Activated CD4-positive, alpha-beta T cell treated with anti-CD3 and anti-CD28 coated beads, Interleukin-2, amount 10 ng/mL, durations not matched to agents 24 days and 14 days (primary cell): ENCODE results near the gene SKA1. TPM values are rescaled to one million over a fixed set of nuclear protein-coding genes. Genes with fewer than 3 reads are reported as not detected.

Experiments
- DNase-seq: peaks from one replicate; pipeline ENCODE4 v3.0.0; 2022
- H3K27ac Mint-ChIP-seq: one replicate; pipeline ENCODE4 v1.8.0; 2022; ENCODE audit warnings: mild to moderate bottlenecking, mixed read lengths
- H3K27me3 Mint-ChIP-seq: one replicate; pipeline ENCODE4 v1.8.0; 2022; ENCODE audit warnings: mixed read lengths
- H3K36me3 Mint-ChIP-seq: one replicate; pipeline ENCODE4 v1.8.0; 2022; ENCODE audit warnings: low read depth, mild to moderate bottlenecking, mixed read lengths
- H3K4me1 Mint-ChIP-seq: one replicate; pipeline ENCODE4 v1.8.0; 2021; ENCODE audit warnings: mixed read lengths
- H3K4me3 Mint-ChIP-seq: one replicate; pipeline ENCODE4 v1.8.0; 2022; ENCODE audit warnings: mild to moderate bottlenecking, moderate library complexity, mixed read lengths
- H3K9me3 Mint-ChIP-seq: one replicate; pipeline ENCODE4 v1.8.0; 2021; ENCODE audit warnings: mixed read lengths
- intact Hi-C: fragments of 100-400 bp; cut with micrococcal nuclease; formaldehyde crosslinking; loops from one replicate; pipeline ENCODE4 v1.15.1; 2023
- total RNA-seq: library from RNA; stranded (reverse); gene quantifications from 2 replicates; pipeline ENCODE4 v1.2.3, GENCODE V29; 2022

The SKA1 gene
- total RNA-seq, 1 donor from 2014 or later, result 22.1 TPM

DNA sequence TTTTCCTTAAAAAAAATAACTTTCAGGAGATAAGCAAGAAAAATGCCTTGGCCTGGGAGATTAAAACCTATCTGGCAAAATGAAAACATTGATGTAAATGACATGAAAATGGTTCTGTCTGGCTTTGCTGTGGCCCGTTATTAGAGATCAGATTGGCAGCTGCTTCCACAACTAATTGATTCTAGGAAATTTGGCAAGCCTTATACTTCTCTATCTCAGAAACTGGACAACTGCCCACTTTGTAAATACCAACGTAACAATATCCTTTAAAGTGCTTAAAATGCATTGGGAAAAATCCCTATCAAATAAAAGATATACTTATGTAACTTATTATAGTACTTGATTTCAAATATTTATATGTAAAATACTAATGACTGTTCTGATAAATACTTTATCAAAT, 14.2 kb upstream of the SKA1 start:
- no peak overlapping the region for H3K27ac Mint-ChIP-seq
- H3K4me1 Mint-ChIP-seq, result peaks cover 8% of the 10 kb centered on the region
- no peaks in the 10 kb centered on the region for H3K36me3 Mint-ChIP-seq
- intact Hi-C loops, result no loop called here
- no peak for DNase-seq
- H3K9me3 Mint-ChIP-seq, result peaks cover under 1% of the 10 kb centered on the region
- peaks cover 31% of the 10 kb centered on the region for H3K27me3 Mint-ChIP-seq
- no peak overlapping the region for H3K4me3 Mint-ChIP-seq

DNA sequence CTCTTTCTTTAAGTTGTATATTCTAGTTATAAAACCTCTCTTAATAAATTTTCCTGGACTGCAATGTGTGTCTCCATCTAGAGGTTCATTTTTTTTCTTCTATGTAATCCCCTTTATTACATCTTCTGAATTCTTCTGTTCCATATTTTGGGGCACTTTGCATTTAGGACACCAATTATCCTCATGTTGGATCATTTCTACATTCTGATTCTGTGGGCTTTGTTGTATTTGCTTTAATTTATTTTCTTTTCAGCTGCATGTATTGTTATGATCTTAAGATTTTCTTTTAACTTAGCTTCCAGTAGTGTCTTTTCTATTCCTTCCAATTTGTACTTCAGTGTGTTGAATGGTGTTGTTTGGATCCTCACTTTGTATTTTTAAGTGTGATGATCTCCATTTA, 5.2 kb upstream of the SKA1 start:
- Mint-ChIP-seq H3K27me3 (peaks cover 33% of the 10 kb centered on the region), H3K27ac (no peak overlapping the region), H3K36me3 (peaks cover 4% of the 10 kb centered on the region), H3K4me3 (no peak overlapping the region), H3K9me3 (peaks cover 23% of the 10 kb centered on the region), H3K4me1 (peaks cover 5% of the 10 kb centered on the region)
- DNase-seq, result no peak
- intact Hi-C loops, result no loop called here

DNA sequence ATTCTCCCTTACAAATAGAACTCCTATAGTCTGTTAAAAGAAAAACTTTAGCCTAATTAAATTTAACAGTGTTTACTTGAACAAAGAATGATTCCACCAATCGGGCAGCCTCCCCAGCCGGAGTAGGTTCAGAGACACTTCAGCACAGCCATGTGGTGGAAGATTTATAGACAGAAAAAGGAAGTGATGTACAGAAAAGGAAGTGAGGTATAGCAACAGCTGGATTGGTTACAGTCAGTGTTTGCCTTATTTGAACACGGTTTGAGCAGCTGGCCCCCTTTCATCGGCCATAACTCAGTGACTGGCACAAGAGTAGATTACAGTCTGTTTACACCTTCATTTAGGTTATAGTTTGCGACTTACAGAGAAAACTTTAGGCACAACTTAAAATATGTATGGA, 2.1 kb upstream of the SKA1 start:
- peaks cover 19% of the 10 kb centered on the region for H3K27me3 Mint-ChIP-seq
- no peak overlapping the region for H3K27ac Mint-ChIP-seq
- H3K4me3 Mint-ChIP-seq, result no peak overlapping the region

DNA sequence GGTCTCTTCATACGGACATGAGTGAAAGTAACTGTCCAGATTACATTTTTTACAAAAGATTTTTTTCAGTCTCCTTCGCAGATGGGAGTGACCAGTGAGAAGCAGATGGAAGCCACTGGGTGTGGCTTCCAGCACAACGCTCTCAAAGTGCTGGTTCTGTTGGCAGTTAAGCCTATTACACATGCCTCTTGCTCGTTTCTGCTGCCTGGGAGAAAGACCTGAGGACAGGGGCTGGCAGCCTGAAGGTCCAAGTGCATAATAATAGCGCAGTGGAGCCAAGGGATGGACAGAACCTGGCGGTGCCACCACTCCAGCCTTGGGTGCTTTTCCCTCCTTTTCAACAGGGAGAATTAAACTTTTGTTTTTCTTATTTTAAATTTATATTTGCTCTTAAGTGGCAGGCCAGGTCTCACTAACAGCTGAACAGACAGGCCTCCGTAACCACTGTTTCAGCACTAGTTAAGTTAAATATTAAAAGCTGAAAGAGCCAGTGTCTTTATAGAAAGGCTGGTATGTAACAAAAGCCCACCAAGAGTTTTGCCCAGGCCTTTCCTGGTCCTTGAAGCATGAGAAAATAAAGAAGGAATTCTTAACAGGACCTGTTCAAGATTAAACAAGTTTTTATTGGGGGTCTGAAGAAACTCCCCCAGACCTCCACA, 1.2 kb upstream of the SKA1 start:
- intact Hi-C loops, result loop anchor here (1.0 to 2.0 kb wide), 4 partner anchors 67 to 823 kb away; partner anchors contain the start of genes MBD1 and MEX3C
- H3K9me3 Mint-ChIP-seq, result peaks cover 11% of the 10 kb centered on the region
- peaks cover 3% of the 10 kb centered on the region for H3K36me3 Mint-ChIP-seq
- no peak for DNase-seq
- H3K4me3 Mint-ChIP-seq, result peak overlapping the region; percentile 90
- peaks cover 9% of the 10 kb centered on the region for H3K27me3 Mint-ChIP-seq
- no peak overlapping the region for H3K27ac Mint-ChIP-seq
- H3K4me1 Mint-ChIP-seq, result peaks cover 15% of the 10 kb centered on the region

More for the DNA sequence above, 2.1 kb upstream of the SKA1 start:
- intact Hi-C loops, result no loop called here
- H3K4me1 Mint-ChIP-seq, result peaks cover 15% of the 10 kb centered on the region
- DNase-seq, result no peak
- peaks cover 17% of the 10 kb centered on the region for H3K9me3 Mint-ChIP-seq
- H3K36me3 Mint-ChIP-seq, result peaks cover 4% of the 10 kb centered on the region

DNA sequence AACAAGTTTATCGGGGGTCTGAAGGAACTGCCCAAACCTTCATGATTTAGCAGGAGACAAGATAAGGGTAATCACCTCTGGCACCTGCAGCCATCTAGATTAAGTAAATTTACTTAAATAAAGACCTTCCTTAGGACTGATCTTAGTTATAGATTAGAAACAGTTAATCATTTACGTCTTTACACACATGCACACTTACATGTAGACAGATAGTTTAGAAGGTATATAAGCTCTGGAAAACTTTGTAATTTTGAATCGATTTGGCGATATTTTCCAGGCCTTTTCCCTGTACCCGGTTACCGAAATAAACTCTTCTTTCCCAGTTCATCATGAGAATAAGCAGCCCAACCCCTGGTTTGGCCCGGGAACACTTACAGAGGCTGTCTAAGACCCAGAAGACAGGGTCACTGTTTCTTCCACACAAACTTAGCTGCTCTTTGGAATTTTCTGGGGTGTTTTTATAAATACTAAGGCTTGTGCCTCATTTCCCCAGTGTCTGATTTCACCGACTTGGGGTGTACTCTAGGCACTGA, 560 bp upstream of the SKA1 start:
- peaks cover 3% of the 10 kb centered on the region for H3K36me3 Mint-ChIP-seq
- no peak for DNase-seq
- H3K9me3 Mint-ChIP-seq, result peaks cover 11% of the 10 kb centered on the region
- H3K4me1 Mint-ChIP-seq, result peaks cover 15% of the 10 kb centered on the region
- peak overlapping the region; percentile 90 for H3K4me3 Mint-ChIP-seq
- peak overlapping the region; percentile 89 for H3K27ac Mint-ChIP-seq
- intact Hi-C loops, result loop anchor here (1.0 to 2.0 kb wide), 4 partner anchors 67 to 823 kb away; partner anchors contain the start of genes MBD1 and MEX3C
- H3K27me3 Mint-ChIP-seq, result peaks cover 9% of the 10 kb centered on the region

DNA sequence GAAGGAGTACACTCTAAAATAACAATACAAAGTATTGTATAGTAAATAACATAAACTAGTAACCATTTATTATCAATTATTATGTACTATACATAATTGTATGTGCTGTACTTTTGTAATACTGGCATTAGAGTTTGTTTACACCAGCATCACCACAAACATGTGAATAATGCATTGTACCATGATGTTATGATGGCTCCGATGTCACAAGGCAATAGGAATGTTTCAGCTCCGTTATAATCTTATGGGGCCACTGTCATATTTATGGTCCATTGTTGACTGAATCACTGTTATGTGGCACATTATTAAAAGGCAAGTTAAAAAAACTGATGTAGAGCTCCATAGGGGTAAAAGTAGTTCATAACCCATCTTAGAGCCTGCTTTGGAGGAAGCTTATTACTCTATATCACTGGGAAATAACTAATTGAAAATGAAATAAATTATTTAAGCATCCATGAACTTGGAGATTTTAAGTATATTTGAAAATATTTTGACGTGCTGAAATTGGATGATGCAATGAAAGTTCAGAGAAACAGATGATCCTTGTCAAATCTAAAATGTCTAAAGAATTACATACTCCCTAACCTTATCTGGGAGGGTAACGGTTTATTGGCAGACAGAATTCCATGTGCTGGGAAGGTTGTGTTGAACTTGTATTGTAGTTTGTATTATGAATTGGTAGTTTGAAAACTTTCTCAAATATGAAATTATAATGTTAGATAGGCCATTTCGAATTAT, 2.4 kb downstream of the SKA1 start:
- H3K36me3 Mint-ChIP-seq, result peaks cover 5% of the 10 kb centered on the region
- no peaks in the 10 kb centered on the region for H3K27me3 Mint-ChIP-seq
- H3K4me3 Mint-ChIP-seq, result no peak overlapping the region
- no peak for DNase-seq
- no peak overlapping the region for H3K27ac Mint-ChIP-seq
- peaks cover 4% of the 10 kb centered on the region for H3K9me3 Mint-ChIP-seq
- intact Hi-C loops, result loop anchor here (5.0 kb wide), 1 partner anchor 885 kb away; the partner anchor contains the start of gene RPL17
- peaks cover 15% of the 10 kb centered on the region for H3K4me1 Mint-ChIP-seq

DNA sequence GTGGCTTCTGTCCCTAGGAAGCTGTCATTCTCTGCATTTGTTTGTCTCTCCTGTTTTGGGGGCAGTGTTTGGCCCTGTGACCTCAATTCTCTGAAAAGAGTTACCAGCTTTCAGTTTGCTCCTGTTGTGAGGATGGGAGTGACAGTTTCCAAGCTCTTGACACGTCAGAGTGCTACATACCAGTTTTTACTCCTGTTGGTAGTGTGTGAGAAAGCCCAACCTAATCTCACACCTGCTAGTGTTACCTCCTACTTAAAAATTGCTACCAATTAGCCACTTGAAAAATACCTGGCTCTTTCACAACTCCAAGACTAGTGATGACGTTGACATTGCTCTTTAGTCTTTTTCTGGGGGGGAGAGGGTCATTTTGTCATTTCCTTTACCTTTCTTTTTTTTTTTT, 14.1 kb downstream of the SKA1 start:
- peaks cover 43% of the 10 kb centered on the region for H3K36me3 Mint-ChIP-seq
- H3K4me1 Mint-ChIP-seq, result no peaks in the 10 kb centered on the region
- intact Hi-C loops, result no loop called here
- no peak for DNase-seq
- H3K27me3 Mint-ChIP-seq, result no peaks in the 10 kb centered on the region
- no peaks in the 10 kb centered on the region for H3K9me3 Mint-ChIP-seq
- no peak overlapping the region for H3K4me3 Mint-ChIP-seq
- no peak overlapping the region for H3K27ac Mint-ChIP-seq

DNA sequence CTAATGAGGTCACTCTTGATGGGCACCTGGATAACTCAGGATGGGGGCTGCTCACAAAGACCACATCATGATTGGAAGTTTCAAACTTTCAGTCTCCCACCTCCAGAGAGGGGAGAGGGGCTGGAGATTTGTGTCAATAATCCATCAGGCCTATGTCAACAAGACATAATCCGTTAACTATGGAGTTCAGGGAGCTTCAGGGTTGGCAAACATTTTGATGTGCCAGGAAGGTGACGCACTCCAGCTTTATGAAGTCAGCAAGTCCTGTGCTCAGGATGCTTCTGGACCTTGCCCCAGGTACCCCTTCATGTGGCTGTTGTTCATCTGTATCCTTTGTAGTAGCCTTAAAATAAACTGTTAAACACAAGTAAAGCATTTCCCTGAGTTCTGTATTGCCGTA, 19.0 kb downstream of the SKA1 start:
- no peak for DNase-seq
- Mint-ChIP-seq H3K4me1 (no peaks in the 10 kb centered on the region), H3K27me3 (peaks cover 7% of the 10 kb centered on the region), H3K9me3 (no peaks in the 10 kb centered on the region), H3K4me3 (no peak overlapping the region), H3K27ac (no peak overlapping the region), H3K36me3 (peaks cover 32% of the 10 kb centered on the region)
- intact Hi-C loops, result no loop called here

DNA sequence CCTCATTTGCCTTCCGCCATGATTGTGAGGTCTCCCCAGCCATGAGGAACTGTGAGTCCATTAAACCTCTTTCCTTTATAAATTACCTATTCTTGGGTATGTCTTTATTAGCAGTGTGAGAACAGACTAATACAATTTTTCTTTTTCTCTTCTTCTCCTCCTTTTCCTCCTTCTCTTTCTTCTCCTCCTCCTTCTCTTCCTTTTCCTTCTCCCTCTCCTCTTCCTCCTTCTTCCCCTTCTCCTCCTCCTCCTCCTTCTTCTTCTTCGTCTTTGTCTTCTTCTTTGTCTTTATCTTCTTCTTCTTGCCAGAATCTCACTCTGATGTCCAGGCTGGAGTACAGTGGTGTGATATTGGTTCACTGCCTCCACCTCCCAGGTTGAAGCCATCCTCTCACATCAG, 20.2 kb downstream of the SKA1 start:
- intact Hi-C loops, result no loop called here
- Mint-ChIP-seq H3K9me3 (no peaks in the 10 kb centered on the region), H3K4me1 (no peaks in the 10 kb centered on the region), H3K4me3 (no peak overlapping the region), H3K27me3 (peaks cover 11% of the 10 kb centered on the region), H3K36me3 (peaks cover 25% of the 10 kb centered on the region), H3K27ac (no peak overlapping the region)
- no peak for DNase-seq

DNA sequence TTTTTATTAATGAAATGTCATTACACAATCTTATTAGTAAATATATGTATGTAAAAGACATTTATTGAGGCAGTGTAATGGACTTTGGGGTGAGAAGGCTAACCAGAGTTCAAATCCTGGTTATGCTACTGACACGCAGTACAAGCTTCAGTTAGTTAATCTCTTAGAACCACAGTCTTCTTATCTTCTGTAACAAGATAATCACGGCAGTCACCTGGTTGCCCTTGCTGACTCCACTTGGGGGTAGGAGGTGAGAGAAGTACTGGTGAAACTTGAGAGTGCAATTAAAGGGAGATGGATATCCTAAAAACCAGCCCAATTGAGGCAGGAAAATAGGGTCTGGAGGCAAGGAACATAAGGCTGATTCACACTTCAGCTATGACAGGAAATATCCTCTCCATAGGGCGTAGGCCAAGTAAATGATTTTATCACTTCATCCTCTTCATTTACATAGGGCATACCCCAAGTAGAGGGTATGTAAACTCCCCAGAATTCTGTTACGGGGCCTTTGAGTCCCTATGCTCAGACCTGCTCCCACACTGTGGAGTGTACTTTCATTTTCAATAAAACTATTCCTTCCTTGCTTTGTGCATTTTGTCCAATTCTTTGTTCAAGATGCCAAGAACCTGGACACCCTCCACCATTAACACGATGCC, 21.3 kb downstream of the SKA1 start:
- Mint-ChIP-seq H3K27me3 (peaks cover 18% of the 10 kb centered on the region), H3K4me1 (no peaks in the 10 kb centered on the region), H3K36me3 (peaks cover 21% of the 10 kb centered on the region), H3K27ac (no peak overlapping the region), H3K9me3 (no peaks in the 10 kb centered on the region), H3K4me3 (no peak overlapping the region)
- intact Hi-C loops, result no loop called here
- DNase-seq, result no peak

DNA sequence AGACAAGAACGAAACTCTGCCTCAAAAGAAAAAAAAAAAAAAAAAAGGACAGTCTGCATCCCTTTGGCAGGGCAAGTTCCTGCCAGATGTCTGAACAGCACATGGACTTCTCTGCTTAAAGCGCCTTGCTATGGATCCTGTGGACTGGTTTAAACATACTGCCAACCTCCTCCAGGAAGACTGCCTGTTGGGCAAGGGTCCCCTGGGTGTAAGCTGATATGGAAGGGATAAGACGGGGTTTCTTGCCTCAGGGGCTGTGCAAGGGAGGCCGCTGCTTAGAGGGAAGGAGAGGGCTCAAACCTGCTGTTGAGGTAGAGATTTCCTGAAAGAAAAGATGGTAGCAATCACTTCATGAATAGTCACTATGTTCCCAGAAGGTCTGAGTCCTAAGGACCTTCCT, 22.2 kb downstream of the SKA1 start:
- intact Hi-C loops, result no loop called here
- peaks cover 19% of the 10 kb centered on the region for H3K36me3 Mint-ChIP-seq
- DNase-seq, result no peak

DNA sequence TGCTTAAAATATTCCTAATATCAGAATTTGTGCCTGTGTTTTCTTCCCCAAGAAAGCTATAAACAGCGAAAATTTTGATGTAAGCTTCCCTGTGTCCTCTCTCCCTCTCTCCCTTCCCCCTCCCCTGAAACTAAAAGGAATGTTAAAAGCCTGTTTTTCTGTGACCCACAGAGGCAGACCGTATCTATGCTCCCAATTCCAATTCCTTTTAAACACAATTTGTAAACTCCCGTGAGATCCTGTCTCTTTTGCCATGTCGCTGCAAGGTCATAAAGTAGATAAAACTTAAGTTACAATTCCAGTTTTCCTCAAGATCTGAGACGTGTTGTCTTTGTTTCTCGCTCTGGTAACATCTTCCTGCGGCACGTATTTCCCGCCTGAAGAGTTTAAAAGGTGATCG, 23.3 kb downstream of the SKA1 start:
- H3K4me1 Mint-ChIP-seq, result no peaks in the 10 kb centered on the region
- peaks cover 35% of the 10 kb centered on the region for H3K27me3 Mint-ChIP-seq
- no peak for DNase-seq
- no peak overlapping the region for H3K27ac Mint-ChIP-seq
- intact Hi-C loops, result no loop called here
- H3K4me3 Mint-ChIP-seq, result no peak overlapping the region
- peaks cover 14% of the 10 kb centered on the region for H3K36me3 Mint-ChIP-seq
- no peaks in the 10 kb centered on the region for H3K9me3 Mint-ChIP-seq

More for the DNA sequence above, 22.2 kb downstream of the SKA1 start:
- Mint-ChIP-seq H3K9me3 (no peaks in the 10 kb centered on the region), H3K4me1 (no peaks in the 10 kb centered on the region), H3K27ac (no peak overlapping the region), H3K4me3 (no peak overlapping the region), H3K27me3 (peaks cover 24% of the 10 kb centered on the region)

DNA sequence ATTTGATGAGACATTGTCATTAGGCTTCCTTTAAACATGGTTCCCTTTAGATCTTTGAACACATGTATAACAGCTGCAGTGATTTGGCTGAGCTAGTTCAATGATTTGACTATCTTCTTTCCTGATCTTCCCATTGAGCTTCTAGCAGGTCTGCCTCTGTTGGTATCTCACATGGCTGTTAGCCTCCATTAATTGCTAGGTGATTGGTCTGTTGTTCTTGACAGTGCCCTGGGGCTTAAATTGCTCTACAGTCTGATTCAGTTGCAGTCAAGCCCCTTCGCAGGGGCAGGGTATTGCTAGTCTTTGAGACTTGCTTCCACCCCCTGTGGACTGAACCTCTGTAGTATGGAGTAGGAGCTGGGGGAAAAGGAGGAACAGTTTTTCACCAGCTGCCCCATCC, 24.1 kb downstream of the SKA1 start:
- Mint-ChIP-seq H3K27me3 (peaks cover 44% of the 10 kb centered on the region), H3K27ac (no peak overlapping the region), H3K9me3 (no peaks in the 10 kb centered on the region), H3K4me1 (no peaks in the 10 kb centered on the region), H3K4me3 (no peak overlapping the region), H3K36me3 (peaks cover 10% of the 10 kb centered on the region)
- intact Hi-C loops, result no loop called here
- DNase-seq, result no peak

DNA sequence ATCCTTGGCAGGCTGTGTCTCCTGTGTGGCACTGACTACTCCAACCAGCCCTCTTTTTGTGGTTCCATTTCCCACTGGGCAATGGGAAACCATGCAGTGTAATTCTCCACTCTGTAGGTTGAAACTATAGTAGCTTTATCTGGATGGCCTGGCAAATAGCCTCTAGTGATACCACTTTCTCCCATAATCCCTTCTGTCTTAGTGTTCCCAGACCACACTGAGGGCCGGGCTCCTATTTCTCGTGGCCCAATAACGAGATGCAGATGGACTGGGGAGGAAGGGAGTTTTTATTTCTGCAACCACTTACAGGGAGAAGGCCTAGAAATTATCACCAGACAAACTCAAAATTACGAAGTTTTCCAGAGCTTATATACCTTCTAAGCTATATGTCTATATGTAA, 24.7 kb downstream of the SKA1 start:
- Mint-ChIP-seq H3K27me3 (peaks cover 49% of the 10 kb centered on the region), H3K9me3 (no peaks in the 10 kb centered on the region), H3K27ac (no peak overlapping the region), H3K4me1 (no peaks in the 10 kb centered on the region), H3K4me3 (no peak overlapping the region), H3K36me3 (peaks cover 6% of the 10 kb centered on the region)
- intact Hi-C loops, result no loop called here
- no peak for DNase-seq
